ENCODE measurements around the gene PKDREJ.

PKDREJ gene

DNA sequence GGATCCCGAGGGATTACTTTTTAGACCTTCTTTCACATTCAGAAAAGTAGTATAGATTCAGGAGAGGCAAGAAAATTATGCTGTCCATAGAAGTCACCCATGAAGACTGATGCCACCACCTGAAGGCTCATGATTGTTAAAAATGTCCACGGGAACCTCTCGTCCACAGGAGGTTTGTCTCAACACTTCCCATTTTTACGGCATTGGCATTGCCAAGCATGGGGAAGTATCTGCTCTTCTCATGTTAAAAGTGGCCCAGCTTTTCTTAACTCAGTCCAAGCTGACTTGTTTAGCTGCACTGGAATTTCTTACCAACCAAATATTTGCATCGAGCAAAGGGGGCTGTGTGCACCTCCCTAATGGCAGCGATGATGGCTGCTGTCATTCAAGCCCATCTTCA is 22.6 kb downstream of the PKDREJ start:
- TF ChIP-seq, protein P1, sequence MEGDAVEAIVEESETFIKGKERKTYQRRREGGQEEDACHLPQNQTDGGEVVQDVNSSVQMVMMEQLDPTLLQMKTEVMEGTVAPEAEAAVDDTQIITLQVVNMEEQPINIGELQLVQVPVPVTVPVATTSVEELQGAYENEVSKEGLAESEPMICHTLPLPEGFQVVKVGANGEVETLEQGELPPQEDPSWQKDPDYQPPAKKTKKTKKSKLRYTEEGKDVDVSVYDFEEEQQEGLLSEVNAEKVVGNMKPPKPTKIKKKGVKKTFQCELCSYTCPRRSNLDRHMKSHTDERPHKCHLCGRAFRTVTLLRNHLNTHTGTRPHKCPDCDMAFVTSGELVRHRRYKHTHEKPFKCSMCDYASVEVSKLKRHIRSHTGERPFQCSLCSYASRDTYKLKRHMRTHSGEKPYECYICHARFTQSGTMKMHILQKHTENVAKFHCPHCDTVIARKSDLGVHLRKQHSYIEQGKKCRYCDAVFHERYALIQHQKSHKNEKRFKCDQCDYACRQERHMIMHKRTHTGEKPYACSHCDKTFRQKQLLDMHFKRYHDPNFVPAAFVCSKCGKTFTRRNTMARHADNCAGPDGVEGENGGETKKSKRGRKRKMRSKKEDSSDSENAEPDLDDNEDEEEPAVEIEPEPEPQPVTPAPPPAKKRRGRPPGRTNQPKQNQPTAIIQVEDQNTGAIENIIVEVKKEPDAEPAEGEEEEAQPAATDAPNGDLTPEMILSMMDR (conservative IDR thresholded peaks at IDR 0.05; ENCODE audit: low read length), result no peak
- H3K4me3 ChIP-seq (ENCODE audit: low read length), result no peak overlapping the region
- no peak for DNase-seq (ENCODE audit: low read depth)

DNA sequence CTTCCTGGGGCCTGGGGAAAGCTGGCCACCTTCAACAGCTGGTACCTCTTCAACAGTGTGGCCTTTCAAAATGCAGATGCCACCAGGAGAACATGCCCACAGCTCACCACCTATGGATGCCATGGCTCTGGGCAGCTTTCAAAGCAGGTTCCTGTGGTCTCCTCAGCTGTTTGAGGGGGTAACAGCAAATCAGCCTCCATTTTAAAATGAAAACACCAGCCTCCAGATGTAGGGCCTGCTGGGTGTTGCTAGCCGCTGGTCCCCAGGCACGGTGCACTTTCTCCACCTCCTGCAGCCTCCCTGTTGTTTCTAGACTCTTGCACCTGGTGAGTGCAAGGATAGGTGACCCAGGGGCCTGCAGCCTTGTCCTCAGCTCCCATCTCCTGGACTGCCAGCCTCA is 23.1 kb downstream of the PKDREJ start:
- DNase-seq (ENCODE audit: low read depth), result no peak
- TF ChIP-seq, protein P1 (conservative IDR thresholded peaks at IDR 0.05; ENCODE audit: low read length), result no peak
- no peak overlapping the region for H3K4me3 ChIP-seq (ENCODE audit: low read length)

- TF ChIP-seq, protein P1 (conservative IDR thresholded peaks at IDR 0.05; ENCODE audit: low read length), result no peak
- no peak overlapping the region for H3K4me3 ChIP-seq (ENCODE audit: low read length)
- DNase-seq (ENCODE audit: low read depth), result no peak
Observed at GRCh38 chr22:46239261-46240048, 23.7 kb downstream of the PKDREJ start.

GRCh38 chr22:46238541-46238940 is 24.6 kb downstream of the PKDREJ start:
- DNase-seq (ENCODE audit: low read depth), result no peak
- no peak overlapping the region for H3K4me3 ChIP-seq (ENCODE audit: low read length)
- TF ChIP-seq, protein P1 (conservative IDR thresholded peaks at IDR 0.05; ENCODE audit: low read length), result no peak

GRCh38 chr22:46237453-46238124 is 25.6 kb downstream of the PKDREJ start:
- no peak for DNase-seq (ENCODE audit: low read depth)
- H3K4me3 ChIP-seq (ENCODE audit: low read length), result no peak overlapping the region
- TF ChIP-seq, protein P1 (conservative IDR thresholded peaks at IDR 0.05; ENCODE audit: low read length), result no peak

- TF ChIP-seq, protein P1 (conservative IDR thresholded peaks at IDR 0.05; ENCODE audit: low read length), result no peak
- no peak for DNase-seq (ENCODE audit: low read depth)
- no peak overlapping the region for H3K4me3 ChIP-seq (ENCODE audit: low read length)
Observed at GRCh38 chr22:46234969-46235368, 28.2 kb downstream of the PKDREJ start.

DNA sequence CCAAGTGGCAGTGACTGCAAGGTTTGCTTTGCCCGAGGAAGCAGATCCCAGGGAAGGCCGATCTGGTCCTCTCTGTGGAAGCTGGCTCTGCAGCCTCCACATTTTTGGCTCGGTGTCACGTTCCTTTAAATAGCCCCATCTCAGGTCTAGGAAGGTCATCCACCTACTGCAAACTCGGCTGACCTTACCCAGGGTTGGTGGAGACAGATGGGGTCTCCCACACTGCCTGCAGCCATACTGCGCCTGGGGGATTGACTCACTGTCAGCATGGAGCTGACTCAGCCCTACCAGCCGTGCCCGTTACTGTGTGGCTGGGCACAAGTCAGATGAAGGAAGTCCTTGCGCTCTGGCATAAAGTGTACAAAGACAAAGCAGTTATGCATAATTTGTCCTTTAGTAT is 29.9 kb downstream of the PKDREJ start:
- TF ChIP-seq, protein P1 (conservative IDR thresholded peaks at IDR 0.05; ENCODE audit: low read length), result no peak
- no peak overlapping the region for H3K4me3 ChIP-seq (ENCODE audit: low read length)
- DNase-seq (ENCODE audit: low read depth), result peak; percentile 41
